Stimulated activated CD4-positive, alpha-beta T cell treated with anti-CD3 and anti-CD28 coated beads, Interleukin-4, amount 100 ng/mL, for 24 hours (primary cell): ENCODE results near the gene FEM1B.
A peak's percentile ranks its signal among the peaks of the same experiment; 100 is the strongest.
"Not testable (repeated sequence)": the region's sequence is repeated elsewhere in the genome, so short reads cannot be mapped to it uniquely, and the experiment has no call there.

Source experiments
- DNase-seq: peaks from one replicate; pipeline ENCODE4 v3.0.0-alpha.2; 2020

Gene FEM1B

DNA sequence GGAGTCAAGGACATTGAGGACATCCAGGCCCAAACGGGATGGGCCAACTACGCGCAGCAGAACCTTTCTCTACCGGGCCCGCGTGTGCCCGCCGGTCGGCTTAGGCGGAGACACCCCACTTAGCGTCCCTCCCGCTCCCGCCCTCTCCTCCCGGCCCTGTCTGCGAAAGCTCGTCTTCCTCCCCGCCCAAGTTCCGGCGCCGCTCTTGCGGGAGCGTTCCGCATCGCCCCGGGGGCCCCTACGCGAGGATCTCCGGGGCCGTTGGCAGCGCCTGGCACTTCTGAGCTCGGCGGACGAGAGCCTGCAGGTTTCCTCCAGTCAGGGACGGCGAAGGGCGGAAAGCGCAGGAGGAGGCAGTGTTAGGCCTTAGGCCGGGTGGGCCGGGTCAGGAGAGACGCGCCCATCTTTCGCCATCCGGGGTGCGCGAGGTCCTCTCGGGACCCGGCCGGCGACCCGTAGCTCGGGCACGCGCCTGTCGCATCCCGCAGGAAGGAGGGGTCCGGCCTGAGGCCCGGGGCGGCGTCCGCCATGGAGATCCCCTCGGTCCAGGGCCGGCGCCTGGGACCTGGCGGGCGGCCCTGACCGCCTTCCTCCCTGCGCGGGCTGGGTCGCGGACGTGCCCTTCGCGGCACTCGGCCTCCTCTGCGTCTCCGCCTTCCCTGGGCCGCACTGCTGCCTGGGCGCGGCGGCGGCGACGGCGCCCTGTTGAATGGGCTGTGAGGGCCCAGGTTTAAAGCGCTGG lies at the start of gene FEM1B:
TSS of gene FEM1B (plus strand) at position 143 of the 742 bp plus-strand sequence. CDS start 673 bp downstream, outside the sequence.
- DNase-seq: peak; percentile 88

DNA sequence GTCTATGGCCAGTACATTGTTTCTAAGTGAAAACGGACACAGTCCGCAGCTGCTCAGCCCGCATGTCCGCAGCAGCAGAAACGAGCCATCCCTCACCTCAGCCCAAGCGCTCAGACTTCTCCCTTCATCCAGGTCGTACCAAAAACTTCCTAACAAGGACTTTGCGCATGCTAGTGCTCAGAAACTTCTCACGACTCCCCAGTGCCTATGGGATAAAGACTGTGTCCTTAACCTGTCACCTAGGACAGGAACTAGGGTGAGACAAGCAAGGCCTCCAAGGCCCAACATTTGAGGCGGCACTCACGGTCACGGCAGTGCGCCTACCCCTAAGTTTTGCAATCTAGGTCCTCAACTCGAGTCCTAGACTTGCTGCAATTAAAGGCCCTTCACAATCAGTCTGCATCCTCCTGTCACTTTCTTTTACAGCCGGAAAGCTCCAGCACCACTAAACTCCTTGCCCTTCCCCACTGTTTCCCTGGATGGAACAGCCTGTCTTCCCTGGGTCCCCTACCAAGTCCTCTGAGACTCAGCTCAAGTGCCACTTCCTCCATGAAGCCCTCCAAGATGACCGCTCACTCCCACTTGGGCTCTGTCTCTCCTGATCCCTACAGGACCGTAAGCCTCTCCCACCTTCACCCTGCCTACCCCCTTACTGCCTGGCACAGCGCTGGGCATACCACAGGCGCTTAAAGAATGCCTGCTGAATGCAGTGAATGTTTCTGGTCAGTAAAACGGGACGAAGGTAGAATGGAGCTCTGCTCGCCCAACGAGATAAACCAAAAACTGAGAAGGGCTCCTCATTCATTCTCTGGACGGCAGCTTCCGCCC lies 49.2 kb upstream of the FEM1B start:
- DNase-seq: no peak

DNA sequence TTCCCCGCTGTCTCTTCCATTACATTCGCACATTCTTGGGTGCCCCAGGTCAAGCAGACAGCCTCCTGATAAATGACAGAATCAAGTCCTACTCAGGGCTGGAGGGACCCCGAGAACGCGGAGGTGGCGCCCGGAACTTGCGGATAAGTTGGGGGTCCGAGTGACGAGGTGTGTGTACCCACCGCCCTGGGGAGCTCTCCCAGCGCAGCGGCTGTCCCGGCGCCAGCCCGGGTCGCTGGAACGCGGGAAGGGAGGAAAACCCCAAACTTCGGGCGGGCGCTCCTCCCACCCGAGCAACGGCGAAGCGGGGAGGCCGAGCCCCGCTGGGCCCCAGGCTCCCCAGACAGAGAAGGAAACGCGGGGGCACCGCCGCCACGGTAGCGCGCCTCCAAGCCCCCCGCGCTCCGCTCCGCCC lies 48.6 kb upstream of the FEM1B start:
- DNase-seq: no peak

DNA sequence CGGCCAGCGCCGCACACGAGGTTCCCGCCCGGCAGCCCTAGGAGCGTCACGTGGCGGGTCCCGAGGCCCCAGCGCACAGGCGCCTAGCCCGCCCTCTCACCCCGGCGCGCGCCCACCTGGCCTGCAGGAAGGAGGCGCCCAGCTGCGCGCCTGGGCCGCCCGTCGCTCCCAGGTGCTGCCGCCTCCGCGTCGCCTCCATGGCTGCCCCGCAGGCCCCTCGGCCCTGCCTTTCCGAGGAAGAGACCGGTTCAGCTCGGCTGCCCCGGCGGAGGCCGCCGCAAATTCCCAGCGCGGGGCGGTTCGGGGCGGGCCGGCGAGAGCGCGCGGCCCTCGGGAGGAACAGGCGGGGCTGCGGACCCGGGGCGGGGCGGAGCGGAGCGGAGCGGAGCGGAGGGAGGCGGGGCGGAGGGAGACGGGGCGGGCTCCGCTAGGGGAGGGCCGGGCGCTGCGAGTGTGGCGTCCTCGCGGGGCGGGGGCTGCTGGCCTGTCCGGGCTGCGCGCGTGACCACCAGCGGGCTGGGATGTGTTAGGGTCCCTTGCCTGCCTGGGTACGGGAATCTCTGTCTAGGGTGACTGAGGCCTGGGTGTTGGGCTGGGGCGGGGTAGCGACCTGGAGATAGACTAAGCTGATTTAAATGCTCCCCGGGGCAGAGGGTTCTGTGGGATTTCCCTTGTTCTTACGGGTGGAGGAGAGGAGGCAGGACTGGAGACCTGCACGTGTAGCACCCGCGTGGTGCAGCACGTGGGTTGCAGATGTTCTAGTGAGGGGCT lies 48.0 kb upstream of the FEM1B start, which contains the start of gene CLN6:
TSS of gene CLN6 (minus strand) at position 343 of the 771 bp plus-strand sequence. CDS start at position 199, 144 bp downstream.
- DNase-seq: peak; percentile 80

DNA sequence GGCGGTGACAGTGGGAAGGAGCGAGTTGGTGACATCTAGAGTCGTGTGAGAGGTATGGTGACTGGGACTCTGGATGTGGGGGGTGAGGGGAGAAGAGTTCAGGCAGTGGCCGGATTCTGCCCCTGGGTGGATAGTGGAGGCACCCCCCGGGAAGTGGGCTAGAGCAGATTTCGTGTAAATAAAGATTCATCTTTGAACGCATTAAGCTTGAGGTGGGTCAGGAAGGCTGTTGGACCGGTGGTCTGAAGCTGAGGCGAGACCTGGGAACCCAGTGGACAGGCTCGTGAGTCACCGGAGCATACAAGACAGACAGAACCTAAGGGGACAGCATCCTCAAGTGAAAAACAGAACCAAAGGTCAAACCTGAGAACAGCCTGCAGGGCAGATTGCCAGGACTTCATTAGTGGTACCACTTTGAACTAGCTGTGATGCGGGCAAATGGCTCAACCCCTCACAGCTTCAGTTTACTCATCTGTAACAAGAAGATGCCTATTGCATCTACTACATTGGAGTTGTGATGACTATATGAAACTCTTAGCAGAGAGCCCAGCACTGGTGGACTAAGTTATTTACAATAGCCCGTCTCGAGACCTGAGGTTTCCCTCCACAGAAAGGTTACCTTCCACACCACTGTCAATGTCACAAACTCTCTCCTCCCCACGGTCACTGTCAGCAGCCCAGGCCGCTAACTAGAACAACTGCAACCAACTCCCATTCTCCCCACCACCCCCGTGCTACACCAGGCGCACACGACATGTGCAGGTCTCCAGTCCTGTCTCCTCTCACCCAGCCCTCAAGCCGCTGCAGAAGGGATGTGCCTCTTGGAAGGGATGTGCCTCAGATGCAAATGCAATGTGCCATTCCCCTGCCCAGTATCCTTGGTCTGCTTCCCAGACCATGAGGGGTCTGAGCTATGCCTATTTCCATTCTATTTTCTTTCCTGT lies 47.1 kb upstream of the FEM1B start:
- DNase-seq: peak; percentile 20

DNA sequence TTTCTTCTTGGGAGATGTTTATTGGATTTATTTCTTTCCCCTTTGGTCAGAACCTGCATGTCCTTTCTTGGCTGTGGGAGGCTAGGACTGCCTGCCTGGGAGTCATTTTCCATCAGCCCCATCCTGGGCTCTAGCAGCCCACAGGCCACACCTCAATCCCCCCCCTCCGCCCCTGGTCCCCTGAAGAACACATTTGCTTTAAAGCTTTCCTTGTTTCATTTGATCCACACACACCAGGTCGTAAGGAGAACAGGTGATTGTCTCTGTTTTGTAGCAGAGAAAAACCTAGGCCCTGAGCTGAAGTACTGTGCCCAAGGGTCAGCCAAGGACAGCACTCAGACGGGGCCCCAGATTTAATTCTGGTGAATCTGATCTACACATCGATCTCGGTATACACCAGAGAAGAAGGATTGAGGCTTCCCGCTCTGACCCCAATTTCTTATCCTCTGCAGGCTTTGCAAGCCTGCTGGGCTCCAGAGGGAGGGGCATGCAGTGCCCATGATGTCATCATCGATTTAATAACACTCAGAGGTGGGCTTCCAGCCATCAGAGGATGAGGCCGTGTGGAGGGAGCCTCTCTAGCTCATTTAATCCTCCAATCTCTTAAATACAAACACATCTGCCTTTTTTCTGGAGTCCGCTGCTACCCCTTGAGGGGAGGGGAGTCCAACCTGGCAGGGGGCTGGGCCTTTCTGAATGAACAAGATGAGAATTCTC lies 46.3 kb upstream of the FEM1B start:
- DNase-seq: no peak

DNA sequence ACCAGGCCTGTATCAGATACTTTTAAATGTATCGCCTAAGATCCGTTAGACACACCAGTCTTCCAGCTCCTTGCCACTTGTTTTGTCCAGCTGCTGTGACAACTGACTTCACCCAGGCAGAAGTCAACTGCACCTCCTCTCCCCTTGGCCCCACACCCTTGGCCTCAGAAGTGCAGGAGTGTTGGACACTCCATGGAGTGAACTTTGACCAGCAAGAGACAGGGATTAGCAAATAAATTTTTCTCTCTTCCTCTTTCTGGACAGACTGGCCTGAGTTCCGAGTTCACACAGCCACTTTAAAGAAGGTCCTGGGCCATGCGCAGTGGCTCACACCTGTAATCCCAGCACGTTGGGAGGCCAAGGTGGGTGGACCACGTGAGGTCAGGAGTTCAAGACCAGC lies 45.1 kb upstream of the FEM1B start:
- DNase-seq: no peak

DNA sequence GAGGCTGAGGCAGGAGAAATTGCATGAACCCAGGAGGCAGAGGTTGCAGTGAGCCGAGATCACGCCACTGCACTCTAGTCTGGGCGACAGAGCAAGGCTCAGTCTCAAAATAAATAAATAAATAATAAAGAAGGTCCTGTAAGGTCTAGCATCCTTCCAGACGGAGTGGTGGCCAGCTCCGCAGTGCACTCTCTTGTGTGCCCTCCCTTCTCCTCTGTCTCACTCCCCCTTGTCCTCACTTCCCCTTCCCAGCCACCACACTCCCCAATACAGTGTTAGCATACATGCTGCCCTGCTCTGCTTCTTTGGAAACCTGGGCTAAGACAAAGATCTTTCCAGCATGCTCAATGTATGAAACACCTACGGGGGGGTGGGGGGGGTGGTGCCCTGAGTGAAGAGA lies 44.6 kb upstream of the FEM1B start:
- DNase-seq: no peak

DNA sequence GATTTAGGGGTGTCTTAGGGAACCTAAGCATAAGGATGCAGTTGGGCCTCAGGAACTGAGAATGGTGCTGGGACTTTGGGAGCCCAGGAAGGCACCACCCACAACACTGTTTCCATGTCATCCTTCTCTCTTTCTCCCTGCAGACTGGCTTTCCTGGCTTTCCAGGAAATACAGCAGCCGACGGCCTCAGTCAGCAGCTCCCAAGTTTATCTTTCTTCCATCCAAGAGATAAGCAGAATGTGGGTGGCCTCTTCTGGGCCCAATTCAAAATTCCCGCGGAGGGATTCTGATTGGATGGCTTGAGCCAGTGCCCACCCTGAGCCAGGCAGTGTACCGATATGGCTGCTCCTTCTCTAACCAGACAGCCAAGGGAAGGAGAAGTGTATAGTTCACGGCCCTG lies 43.5 kb upstream of the FEM1B start:
- DNase-seq: no peak

DNA sequence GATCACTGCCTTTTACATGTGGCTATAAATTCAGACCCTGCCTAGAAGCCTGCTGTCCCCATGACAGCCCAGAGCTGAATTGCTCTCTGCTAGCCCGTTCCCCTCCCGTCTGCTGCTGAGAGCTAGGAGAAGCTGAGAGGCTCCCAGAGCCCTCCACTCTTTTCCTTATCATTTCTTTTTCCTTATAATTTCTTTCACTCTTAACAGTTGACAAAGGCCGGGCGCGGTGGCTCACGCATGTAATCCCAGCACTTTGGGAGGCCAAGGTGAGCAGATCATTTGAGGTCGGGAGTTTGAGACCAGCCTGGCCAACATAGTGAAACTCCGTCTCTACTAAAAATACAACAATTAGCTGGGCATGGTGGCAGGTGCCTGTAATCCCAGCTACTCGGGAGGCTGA lies 43.0 kb upstream of the FEM1B start:
- not testable (repeated sequence) for DNase-seq

DNA sequence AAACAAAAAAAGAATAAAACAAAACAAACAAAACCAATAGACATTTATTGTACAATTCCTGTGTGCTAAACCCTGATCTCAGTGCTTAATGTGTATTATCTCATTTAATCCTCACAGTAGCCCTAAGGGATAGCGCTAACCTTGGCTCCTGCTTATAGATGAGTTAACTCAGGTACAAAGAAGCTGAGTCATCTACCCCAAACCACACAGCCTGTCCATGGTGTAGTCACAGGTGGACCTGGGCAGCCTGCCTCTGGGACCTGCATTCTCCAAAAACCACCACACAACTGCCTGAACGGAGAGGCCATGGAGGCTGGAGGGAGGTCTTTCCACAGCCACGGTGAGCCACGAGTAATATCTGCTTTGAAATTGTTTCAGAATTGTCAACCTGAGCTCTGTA lies 42.5 kb upstream of the FEM1B start:
- DNase-seq: no peak

DNA sequence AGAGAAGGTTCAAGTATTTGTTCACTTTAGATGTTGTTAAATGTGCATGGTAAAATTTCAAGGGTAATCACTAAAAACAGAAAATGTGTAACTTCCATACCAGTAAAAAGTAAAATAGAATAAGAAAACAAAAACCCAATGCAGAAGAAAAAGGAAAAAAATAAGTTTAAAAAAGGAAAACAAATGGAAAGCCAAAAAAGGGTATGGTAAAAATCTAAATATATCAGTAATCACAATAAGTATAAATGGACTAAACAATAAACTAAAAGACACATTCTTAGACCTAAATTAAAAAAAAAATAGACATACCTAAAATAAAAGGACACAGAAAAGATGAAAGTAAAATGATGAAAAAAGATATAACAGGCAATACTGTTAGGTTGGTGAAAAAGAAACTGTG lies 38.5 kb upstream of the FEM1B start:
- DNase-seq: no peak

DNA sequence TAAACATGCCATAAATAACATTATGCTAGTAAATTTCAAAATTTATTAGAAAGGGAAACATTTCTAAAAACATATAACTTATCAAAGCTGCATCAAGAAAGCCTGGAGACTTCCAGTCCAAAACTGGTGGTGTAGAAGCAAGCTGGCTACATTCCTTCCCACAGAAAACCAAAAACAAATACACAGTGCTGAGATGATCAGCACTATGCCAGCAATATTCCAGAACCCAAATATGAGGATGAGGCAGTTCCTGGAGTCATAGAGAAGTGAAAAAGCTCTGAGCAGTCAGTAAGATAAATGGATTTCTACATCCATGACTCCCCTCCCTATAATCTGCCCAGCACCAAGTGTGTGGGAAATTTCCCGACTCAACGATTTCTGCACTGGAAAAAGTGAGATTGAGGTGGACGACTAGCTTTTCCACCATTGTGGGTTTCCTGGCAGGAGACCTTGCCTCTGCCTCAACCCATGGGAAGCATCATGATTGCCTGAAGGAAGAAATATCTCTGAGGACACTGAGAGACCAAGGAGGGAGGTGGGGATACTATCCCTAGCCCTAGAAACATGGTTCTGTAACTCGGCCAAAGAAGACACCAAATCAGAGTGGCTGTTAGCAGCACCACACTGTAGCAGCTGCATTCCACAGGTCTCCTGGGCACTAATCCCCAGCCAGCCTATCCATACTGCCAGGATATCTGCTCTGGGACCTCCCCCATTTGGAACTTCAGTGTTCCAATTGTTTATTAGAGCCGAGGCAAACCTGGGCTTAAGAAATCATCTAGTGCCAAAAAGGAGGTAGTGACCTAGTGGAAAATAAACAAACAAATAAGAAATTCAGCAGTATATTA lies 36.2 kb upstream of the FEM1B start:
- DNase-seq: no peak

DNA sequence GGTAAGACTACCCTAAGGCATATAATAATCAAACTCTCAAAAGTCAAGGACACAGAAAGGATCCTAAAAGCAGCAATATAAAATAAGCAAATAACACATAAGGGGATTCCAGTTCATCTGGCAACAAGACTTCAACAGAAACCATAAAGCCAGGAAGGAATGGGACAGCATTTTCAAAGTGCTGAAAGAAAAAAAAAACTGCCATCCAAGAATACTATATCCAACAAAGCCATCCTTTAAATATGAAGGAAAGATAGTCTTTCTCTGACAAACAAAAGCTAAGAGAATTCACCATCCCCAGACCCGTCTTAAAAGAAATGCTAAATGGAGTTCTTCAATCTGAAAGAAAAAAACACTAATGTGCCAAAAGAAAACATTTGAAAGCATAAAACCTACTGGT lies 33.3 kb upstream of the FEM1B start:
- DNase-seq: no peak

DNA sequence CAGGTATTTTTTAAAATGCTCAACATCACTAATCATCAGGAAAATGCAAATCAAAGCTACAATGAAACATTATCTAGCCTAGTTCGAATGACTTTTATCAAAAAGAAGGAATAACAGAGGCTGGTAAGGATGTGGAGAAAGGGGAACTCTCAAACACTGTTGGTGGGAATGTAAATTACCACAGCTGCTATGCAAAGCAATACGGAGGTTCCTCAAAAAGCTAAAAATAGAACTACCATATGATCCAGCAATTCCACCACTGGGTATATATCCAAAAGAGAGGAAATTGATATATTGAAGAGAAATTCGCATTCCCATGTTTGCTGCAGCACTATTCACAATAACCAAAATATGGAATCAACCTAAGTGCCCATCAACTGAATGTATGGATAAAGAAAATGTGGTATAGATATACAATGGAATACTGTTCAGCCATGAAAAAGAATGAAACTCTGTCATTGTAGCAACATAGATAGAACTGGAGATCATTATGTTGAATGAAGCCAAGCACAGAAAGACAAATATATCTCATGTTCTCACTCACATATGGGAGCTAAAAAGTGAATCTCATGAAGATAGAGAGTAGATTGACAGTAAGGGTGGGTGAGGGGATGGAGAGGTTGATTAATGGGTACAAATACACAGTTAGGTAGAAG lies 28.4 kb upstream of the FEM1B start:
- no peak for DNase-seq

DNA sequence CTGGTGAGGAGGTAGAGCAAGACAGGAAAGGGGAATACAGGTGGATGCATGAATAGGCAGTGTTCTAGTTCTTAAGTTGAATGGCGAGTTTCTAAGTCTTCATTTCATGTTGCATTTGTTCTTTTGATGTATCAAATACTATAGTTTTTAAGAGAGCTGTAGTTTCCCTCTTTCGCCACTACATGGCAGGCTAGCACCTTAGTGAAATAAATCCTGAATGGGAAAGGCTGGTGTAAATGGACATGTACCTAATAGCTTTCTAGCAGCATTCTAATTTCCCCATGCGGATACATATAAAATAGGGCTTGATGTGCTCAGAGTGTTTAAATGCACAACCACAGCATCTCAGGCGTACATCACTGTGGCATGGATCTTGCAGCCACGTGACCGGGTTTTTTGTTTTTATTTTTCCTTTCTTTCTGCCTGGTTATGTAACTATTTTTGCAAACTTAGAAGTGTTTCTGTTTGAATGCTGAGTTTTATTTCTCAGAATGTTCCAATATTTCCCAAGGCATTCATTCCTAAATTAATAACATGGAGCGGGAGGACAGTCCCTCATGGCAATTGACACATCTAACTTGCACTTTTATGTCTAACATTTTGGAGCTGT lies 24.5 kb upstream of the FEM1B start:
- peak; percentile 52 for DNase-seq

DNA sequence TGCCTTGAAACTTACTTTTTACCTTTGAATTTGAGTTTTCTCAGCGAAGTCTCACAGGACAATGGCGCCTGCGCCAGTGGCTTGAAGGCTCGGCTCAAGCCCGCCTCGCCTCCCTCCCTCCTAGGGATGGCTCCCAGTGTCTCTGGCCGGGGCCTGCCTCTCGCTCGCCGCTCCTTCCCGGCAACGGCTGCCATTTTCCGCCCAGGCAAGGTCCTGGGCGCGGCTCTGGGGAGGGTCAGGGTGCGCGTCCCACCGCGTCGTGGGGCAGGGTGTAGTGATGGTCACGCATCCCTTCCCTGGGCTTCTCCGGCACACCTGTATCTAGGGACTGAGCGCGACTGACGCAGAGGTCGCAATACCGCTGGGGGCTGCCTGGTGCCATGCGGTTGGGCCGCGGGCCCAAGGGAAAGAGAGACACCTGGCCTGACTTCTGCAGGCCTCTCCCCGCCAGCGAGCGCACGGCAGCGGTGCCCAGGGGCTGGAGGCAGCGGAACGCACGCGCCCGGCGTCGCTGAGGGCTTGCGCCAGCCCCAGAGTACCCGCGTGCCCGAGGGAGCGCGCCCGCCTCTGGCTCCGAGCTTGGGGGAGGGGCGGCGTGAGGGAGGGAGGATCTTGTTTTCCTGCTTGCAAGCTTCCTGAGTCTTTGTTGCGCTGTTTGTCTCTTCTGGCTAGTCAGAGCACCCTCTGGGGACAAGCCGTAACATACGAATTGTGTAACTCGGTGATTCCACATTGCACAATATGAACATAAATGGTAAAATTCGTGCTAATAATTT lies 20.7 kb upstream of the FEM1B start:
- DNase-seq: peak; percentile 63

DNA sequence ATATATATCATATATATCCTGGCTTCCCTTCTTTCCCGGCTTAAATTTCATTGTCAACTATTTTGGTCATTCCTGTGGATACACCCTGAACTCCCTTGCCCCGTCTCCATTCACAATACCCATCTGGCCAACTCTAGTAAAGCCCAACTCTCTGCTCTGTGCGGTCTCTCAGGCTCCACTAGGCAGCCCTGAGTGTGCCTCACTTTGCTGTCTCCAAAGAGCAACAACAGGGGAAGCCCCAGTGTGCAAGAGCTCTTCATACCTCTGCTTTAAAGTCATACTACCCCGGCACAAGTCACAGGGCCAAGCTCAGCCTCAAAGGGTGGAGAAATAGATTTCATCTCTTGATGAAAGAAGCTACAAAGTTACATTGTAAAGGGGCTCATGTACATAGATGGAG lies 18.9 kb upstream of the FEM1B start:
- DNase-seq: peak; percentile 10

DNA sequence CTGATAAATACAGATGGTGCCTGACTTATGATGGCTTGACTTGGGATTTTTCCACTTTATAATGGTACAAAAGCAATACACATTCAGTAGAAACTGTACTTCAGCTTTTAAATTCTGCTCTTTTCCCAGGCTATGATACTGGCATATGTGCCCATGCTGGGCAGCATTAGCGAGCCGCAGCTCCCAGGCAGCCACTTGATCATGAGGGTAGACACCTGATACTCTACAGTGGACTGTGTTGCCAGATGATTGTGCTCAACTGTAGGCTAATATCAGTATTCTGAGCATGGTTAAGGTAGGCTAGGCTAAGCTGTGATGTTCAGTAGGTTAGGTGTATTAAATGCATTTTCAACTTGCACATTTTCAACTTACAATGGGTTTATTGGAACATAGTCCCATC lies 17.7 kb upstream of the FEM1B start:
- DNase-seq: no peak
